H9 (cell line): ENCODE results near the gene LAMA5. TPM values are rescaled to one million over a fixed set of nuclear protein-coding genes. Genes with fewer than 3 reads are reported as not detected.

ENCODE experiments used
- DNase-seq: peaks from one replicate; pipeline ENCODE4 v3.0.0-alpha.2; 2017
- H2AFZ ChIP-seq: one replicate; pipeline ENCODE4 v1.6.1; 2013; ENCODE audit warnings: mild to moderate bottlenecking, low read length, control low read depth, moderate library complexity
- H2AK5ac ChIP-seq: 2 replicates; pipeline ENCODE4 v1.6.1; 2013; ENCODE audit warnings: low read length, control low read depth, mixed read lengths; ENCODE audit not compliant: insufficient read length
- H2BK120ac ChIP-seq: one replicate; pipeline ENCODE4 v1.6.1; 2013; ENCODE audit warnings: low read depth, mild to moderate bottlenecking, low read length, control low read depth, inconsistent platforms; ENCODE audit not compliant: poor library complexity, severe bottlenecking
- H2BK12ac ChIP-seq: 2 replicates; pipeline ENCODE4 v1.6.1; 2013; ENCODE audit warnings: low read length, control low read depth, mixed read lengths, low read depth; ENCODE audit not compliant: insufficient read length
- H2BK15ac ChIP-seq: 2 replicates; pipeline ENCODE4 v1.6.1; 2013; ENCODE audit warnings: low read depth, low read length, control low read depth
- H2BK20ac ChIP-seq: one replicate; pipeline ENCODE4 v1.6.1; 2013; ENCODE audit warnings: low read depth, mild to moderate bottlenecking, low read length, control low read depth, inconsistent platforms; ENCODE audit not compliant: poor library complexity, severe bottlenecking
- H2BK5ac ChIP-seq: 2 replicates; pipeline ENCODE4 v1.6.1; 2013; ENCODE audit warnings: low read length, control low read depth, mixed read lengths; ENCODE audit not compliant: insufficient read length
- H3K14ac ChIP-seq: 2 replicates; pipeline ENCODE4 v1.6.1; 2013; ENCODE audit warnings: low read length, control low read depth; ENCODE audit not compliant: insufficient read depth
- H3K18ac ChIP-seq: 2 replicates; pipeline ENCODE4 v1.6.1; 2013; ENCODE audit warnings: low read depth, mild to moderate bottlenecking, mixed read lengths, low read length, control low read depth; ENCODE audit not compliant: insufficient read length
- H3K23ac ChIP-seq: 2 replicates; pipeline ENCODE4 v1.6.1; 2013; ENCODE audit warnings: low read length, control low read depth, mixed read lengths, low read depth; ENCODE audit not compliant: insufficient read length
- H3K23me2 ChIP-seq: 2 replicates; pipeline ENCODE4 v1.6.1; 2013; ENCODE audit warnings: low read depth, mild to moderate bottlenecking, mixed read lengths, low read length, control low read depth; ENCODE audit not compliant: insufficient read length, poor library complexity, severe bottlenecking
- H3K27ac ChIP-seq: 2 replicates; pipeline ENCODE4 v1.5.1; 2013; ENCODE audit warnings: low read length, control low read depth, mixed read lengths, low read depth; ENCODE audit not compliant: insufficient read length
- H3K27me3 ChIP-seq: 2 replicates; pipeline ENCODE4 v1.6.1; 2013; ENCODE audit warnings: low read length, control low read depth, inconsistent platforms; ENCODE audit not compliant: insufficient read depth
- H3K4ac ChIP-seq: 2 replicates; pipeline ENCODE4 v1.6.1; 2013; ENCODE audit warnings: low read depth, mild to moderate bottlenecking, control low read depth, inconsistent platforms, low read length, moderate library complexity
- H3K4me1 ChIP-seq: 2 replicates; pipeline ENCODE4 v1.6.1; 2013; ENCODE audit warnings: low read length, control low read depth, inconsistent platforms; ENCODE audit not compliant: insufficient read depth
- H3K4me2 ChIP-seq: 2 replicates; pipeline ENCODE4 v1.6.1; 2013; ENCODE audit warnings: low read length, control low read depth, mixed read lengths; ENCODE audit not compliant: insufficient read length, insufficient read depth
- H3K56ac ChIP-seq: 2 replicates; pipeline ENCODE4 v1.6.1; 2013; ENCODE audit warnings: low read depth, mild to moderate bottlenecking, mixed read lengths, low read length, control low read depth; ENCODE audit not compliant: insufficient read length
- H3K79me1 ChIP-seq: 2 replicates; pipeline ENCODE4 v1.6.1; 2013; ENCODE audit warnings: low read depth, mild to moderate bottlenecking, moderate library complexity, low read length, control low read depth, inconsistent platforms; ENCODE audit not compliant: insufficient read depth, poor library complexity, severe bottlenecking
- H3K79me2 ChIP-seq: 2 replicates; pipeline ENCODE4 v1.6.1; 2013; ENCODE audit warnings: low read length, control low read depth, inconsistent platforms; ENCODE audit not compliant: insufficient read depth
- H3K9ac ChIP-seq: 2 replicates; pipeline ENCODE4 v1.6.1; 2013; ENCODE audit warnings: low read length, control low read depth, mixed read lengths; ENCODE audit not compliant: insufficient read length; ENCODE audit errors: extremely low read depth
- H3K9me3 ChIP-seq: one replicate; pipeline ENCODE4 v1.6.1; 2013; ENCODE audit warnings: low read depth, low read length, inconsistent platforms; ENCODE audit not compliant: control insufficient read depth
- H3T11ph ChIP-seq: one replicate; pipeline ENCODE4 v1.6.1; 2013; ENCODE audit warnings: mild to moderate bottlenecking, low read length, control low read depth, inconsistent platforms
- H4K20me1 ChIP-seq: one replicate; pipeline ENCODE4 v1.6.1; 2013; ENCODE audit not compliant: control insufficient read depth, insufficient read length, insufficient read depth
- H4K5ac ChIP-seq: 2 replicates; pipeline ENCODE4 v1.6.1; 2013; ENCODE audit warnings: low read depth, mild to moderate bottlenecking, mixed read lengths, low read length, control low read depth; ENCODE audit not compliant: insufficient read length
- H4K8ac ChIP-seq: replicated peaks from 2 replicates; pipeline ENCODE4 v1.6.1; 2013; ENCODE audit warnings: low read length, control low read depth, mixed read lengths, low read depth; ENCODE audit not compliant: insufficient read length
- H4K91ac ChIP-seq: 2 replicates; pipeline ENCODE4 v1.6.1; 2013; ENCODE audit warnings: low read depth, mild to moderate bottlenecking, moderate library complexity, mixed read lengths, low read length, control low read depth; ENCODE audit not compliant: insufficient read length
- H3K27ac Mint-ChIP-seq, 3 experiments: 2 replicates in 2 of 3; 3 replicates in 1 of 3; pipeline ENCODE4 v1.8.0; 2020 to 2021; ENCODE audit warnings: mixed read lengths in 3 of 3, mild to moderate bottlenecking in 1 of 3, moderate library complexity in 1 of 3
- H3K27me3 Mint-ChIP-seq: 2 replicates; pipeline ENCODE4 v1.8.0; 2021; ENCODE audit warnings: low read depth, mild to moderate bottlenecking, moderate library complexity, mixed read lengths
- H3K36me3 Mint-ChIP-seq, 3 experiments: 2 replicates in 2 of 3; 3 replicates in 1 of 3; pipeline ENCODE4 v1.8.0; 2020 to 2021; ENCODE audit warnings: low read depth in 3 of 3, mixed read lengths in 3 of 3; ENCODE audit not compliant: insufficient read depth in 1 of 3
- H3K4me1 Mint-ChIP-seq, 2 experiments: 2 replicates each; pipeline ENCODE4 v1.8.0; 2020; ENCODE audit warnings: mixed read lengths in 2 of 2
- H3K4me3 Mint-ChIP-seq, 2 experiments: 2 replicates in 1 of 2; 3 replicates in 1 of 2; pipeline ENCODE4 v1.8.0; 2020 to 2021; ENCODE audit warnings: mild to moderate bottlenecking in 2 of 2, mixed read lengths in 2 of 2, moderate library complexity in 1 of 2
- H3K9me3 Mint-ChIP-seq, 2 experiments: 2 replicates in 1 of 2; 3 replicates in 1 of 2; pipeline ENCODE4 v1.8.0; 2020; ENCODE audit warnings: mild to moderate bottlenecking in 2 of 2, mixed read lengths in 2 of 2, moderate library complexity in 1 of 2
- CTCF ChIP-seq: fragments of 200-600 bp; sonication (generic); conservative IDR thresholded peaks from 3 replicates; pipeline ENCODE4 v1.8.0; 2021; ENCODE audit warnings: antibody characterized with exemption, mild to moderate bottlenecking
- WGBS: extraction: QIAGEN DNeasy Blood & Tissue Kit; methylation state at CpG from one replicate; pipeline ENCODE4 v1.1.7; 2013; ENCODE audit warnings: missing lambda C conversion rate, low lambda C conversion rate, mixed read lengths; ENCODE audit not compliant: insufficient read length; ENCODE audit errors: extremely low coverage; 5-methylcytosine and 5-hydroxymethylcytosine counted together
- total RNA-seq: library from RNA; stranded (reverse); gene quantifications from 2 replicates; pipeline ENCODE4 v1.2.1, GENCODE V29; 2021

The LAMA5 gene
- total RNA-seq, 1 experiment from 2014 or later, result 200 TPM

GRCh38 chr20:62282103-62282502, 85.0 kb downstream of the LAMA5 start:
- no peak overlapping the region for H2BK120ac ChIP-seq
- no peak overlapping the region for H3K18ac ChIP-seq
- H3K4me1 ChIP-seq, result no peaks in the 10 kb centered on the region
- H4K91ac ChIP-seq, result no peak overlapping the region
- H3K79me2 ChIP-seq, result no peaks in the 10 kb centered on the region
- H3K4me2 ChIP-seq, result no peak overlapping the region
- H2BK12ac ChIP-seq, result no peak overlapping the region
- H4K8ac ChIP-seq, result no peak overlapping the region
- Mint-ChIP-seq H3K27ac (0 out of 7 replicates have a peak overlapping the region, but pooled peaks of 1 of the 3 experiments have one; percentile 49), H3K36me3 (peaks cover 15 to 69% (median 66%) of the 10 kb centered on the region in 3 experiments; a peak in 6 of 7 replicates), H3K9me3 (no peaks in the 10 kb centered on the region), H3K27me3 (no peaks in the 10 kb centered on the region), H3K4me1 (no peaks in the 10 kb centered on the region), H3K4me3 (no peak overlapping the region)
- H3K23ac ChIP-seq, result no peak overlapping the region
- no peak overlapping the region for H3K27ac ChIP-seq
- DNase-seq, result no peak
- no peak overlapping the region for H2BK15ac ChIP-seq
- WGBS, result no CpG with 5 or more reads among the region's 7 CpGs
- no peak overlapping the region for H3K56ac ChIP-seq
- H3K14ac ChIP-seq, result no peak overlapping the region
- H4K5ac ChIP-seq, result no peak overlapping the region
- H3K4ac ChIP-seq, result no peak overlapping the region
- no peaks in the 10 kb centered on the region for H3K27me3 ChIP-seq
- no peaks in the 10 kb centered on the region for H3K79me1 ChIP-seq
- TF ChIP-seq CTCF, result no peak
- no peak overlapping the region for H3T11ph ChIP-seq
- H2AK5ac ChIP-seq, result no peak overlapping the region
- no peaks in the 10 kb centered on the region for H3K23me2 ChIP-seq
- no peak overlapping the region for H3K9ac ChIP-seq
- no peaks in the 10 kb centered on the region for H3K9me3 ChIP-seq
- no peak overlapping the region for H2BK20ac ChIP-seq
- H4K20me1 ChIP-seq, result no peaks in the 10 kb centered on the region
- no peak overlapping the region for H2BK5ac ChIP-seq
- no peak overlapping the region for H2AFZ ChIP-seq
